ENCODE measurements around the gene AREG.
"Not testable (repeated sequence)": the region's sequence is repeated elsewhere in the genome, so short reads cannot be mapped to it uniquely, and the experiment has no call there.

Gene AREG

DNA sequence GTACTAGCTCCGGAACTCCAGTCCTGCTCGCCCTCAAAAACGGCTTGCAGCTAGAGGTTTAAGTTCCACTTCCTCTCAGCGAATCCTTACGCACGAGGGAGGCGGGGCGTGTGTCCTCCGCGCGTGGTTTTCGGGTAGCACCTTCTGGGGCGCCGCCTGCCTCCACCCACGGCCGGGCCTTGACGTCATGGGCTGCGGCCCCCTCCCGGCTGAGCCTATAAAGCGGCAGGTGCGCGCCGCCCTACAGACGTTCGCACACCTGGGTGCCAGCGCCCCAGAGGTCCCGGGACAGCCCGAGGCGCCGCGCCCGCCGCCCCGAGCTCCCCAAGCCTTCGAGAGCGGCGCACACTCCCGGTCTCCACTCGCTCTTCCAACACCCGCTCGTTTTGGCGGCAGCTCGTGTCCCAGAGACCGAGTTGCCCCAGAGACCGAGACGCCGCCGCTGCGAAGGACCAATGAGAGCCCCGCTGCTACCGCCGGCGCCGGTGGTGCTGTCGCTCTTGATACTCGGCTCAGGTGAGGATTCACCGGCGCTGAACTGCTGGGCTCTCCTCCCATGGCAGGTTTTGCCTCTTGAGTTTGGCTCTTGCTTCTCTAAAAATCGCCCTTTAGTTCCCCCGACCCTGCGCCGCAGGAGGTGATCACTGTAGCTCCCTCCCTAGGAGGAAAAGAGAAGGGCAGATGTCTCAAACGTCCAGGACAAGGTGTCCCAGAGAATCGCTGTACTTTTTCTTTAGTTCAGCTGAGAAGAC lies at the start of gene AREG:
Gene AREG (plus strand): TSS at position 246 of the 752 bp plus-strand sequence. CDS start 210 bp downstream, at position 456.
- DNase-seq = peak; percentile 74 to 79 (median 75)

- DNase-seq = no peak
Observed at GRCh38 chr4:74395633-74396032, 49.3 kb upstream of the AREG start.

GRCh38 chr4:74397748-74398426 lies 47.0 kb upstream of the AREG start:
- no peak for DNase-seq

DNA sequence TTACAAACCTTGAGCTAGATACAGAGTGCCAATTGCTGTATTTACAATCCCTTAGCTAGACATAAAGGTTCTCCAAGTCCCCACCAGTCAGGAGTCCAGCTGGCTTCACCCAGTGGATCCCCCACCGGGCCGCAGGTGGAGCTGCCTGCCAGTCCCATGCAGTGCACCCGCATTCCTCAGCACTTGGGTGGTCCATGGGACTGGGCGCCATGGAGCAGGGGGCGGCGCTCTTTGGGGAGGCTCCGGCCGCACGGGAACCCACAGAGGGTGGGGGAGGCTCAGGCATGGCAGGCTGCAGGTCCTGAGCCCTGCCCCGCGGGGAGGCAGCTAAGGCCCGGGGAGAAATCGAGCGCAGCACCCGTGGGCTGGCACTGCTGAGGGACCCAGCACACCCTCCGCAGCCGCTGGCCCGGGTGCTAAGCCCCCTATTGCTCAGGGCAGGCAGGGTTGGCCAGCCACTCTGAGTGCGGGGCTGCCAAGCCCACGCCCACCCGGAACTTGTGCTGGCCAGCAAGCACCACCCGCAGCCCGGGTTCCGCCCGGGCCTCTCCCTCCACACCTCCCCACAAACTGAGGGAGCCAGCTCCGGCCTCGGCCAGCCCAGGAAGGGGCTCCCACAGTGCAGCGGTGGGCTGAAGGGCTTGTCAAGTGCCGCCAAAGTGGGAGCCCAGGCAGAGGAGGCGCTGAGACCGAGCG lies 45.9 kb upstream of the AREG start:
- DNase-seq = not testable (repeated sequence)

GRCh38 chr4:74400395-74400794 lies 44.5 kb upstream of the AREG start:
- DNase-seq = no peak

DNA sequence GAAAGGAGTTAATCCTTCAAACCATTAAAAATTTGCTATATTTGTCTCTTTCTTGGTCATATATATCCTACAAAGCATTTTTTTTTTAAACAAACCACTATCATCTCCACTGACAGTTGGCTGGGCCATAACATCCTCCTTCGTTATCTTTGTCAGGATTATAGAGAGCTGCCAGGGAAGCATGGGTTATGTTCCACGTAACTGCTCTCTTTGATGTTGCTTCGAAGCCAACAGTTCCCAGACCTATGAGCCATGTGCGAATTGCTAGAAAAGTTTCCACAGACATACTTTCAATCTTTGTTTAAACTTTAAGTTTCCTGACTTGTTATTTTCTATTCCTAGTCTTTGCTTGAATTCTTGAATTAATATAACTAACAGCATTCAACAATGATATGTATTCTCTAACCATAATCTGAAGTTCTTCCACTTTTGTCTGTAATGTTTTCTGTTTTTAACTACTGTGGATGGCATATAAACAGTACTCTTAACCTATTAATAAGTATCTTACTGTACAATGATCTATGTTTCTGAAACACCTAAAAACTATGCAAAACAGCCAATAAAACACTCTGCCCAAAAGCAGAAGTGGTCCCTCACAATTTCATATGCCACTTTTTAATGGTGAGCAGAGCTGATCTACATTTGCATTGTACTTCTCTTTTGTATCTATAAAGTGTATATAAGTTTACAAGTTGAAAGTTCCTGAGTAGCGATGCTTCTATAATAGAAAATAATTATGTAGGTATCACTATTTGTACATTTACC lies 42.1 kb upstream of the AREG start:
- DNase-seq = no peak

GRCh38 chr4:74407891-74408290 lies 37.0 kb upstream of the AREG start:
- no peak for DNase-seq

- DNase-seq = no peak
Observed at GRCh38 chr4:74408639-74409038, 36.3 kb upstream of the AREG start.

- DNase-seq = no peak
Observed at GRCh38 chr4:74410272-74410671, 34.7 kb upstream of the AREG start.

GRCh38 chr4:74412225-74412624 lies 32.7 kb upstream of the AREG start:
- DNase-seq = no peak

- DNase-seq = no peak
Observed at GRCh38 chr4:74413265-74413664, 31.7 kb upstream of the AREG start.

GRCh38 chr4:74414149-74414809 lies 30.7 kb upstream of the AREG start:
- DNase-seq = no peak

DNA sequence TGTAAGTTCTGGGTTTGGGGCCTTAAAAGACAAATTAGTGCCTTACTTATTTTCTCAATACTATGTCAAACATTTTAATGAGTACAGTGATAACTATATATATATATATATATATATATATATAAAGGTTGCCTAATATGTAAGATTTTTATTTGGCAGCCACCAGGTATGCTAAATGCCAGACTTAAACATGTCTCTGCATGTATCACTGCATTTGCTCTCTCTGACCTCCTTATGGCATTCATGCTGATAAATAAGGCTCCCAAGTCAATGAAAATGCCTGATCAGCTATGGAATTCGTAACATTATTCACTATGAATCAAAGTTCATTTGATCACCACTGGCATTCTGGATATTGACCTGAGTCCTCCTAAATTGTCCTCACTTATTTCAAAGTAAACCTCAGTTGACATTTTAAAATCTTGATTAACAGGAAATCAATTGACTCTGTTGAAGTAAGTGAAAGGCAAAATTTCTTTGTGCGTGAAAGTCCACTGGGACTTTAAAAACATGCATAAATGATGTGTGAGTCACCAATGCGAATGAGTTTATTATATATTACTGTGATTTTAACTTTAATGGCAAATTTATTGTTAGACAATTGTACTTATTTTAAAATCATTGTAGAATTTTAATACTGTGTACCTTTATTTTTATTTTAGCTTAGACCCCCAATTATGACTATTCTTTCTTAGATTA lies 29.2 kb upstream of the AREG start:
- no peak for DNase-seq

GRCh38 chr4:74418063-74418670 lies 26.8 kb upstream of the AREG start:
- no peak for DNase-seq

DNA sequence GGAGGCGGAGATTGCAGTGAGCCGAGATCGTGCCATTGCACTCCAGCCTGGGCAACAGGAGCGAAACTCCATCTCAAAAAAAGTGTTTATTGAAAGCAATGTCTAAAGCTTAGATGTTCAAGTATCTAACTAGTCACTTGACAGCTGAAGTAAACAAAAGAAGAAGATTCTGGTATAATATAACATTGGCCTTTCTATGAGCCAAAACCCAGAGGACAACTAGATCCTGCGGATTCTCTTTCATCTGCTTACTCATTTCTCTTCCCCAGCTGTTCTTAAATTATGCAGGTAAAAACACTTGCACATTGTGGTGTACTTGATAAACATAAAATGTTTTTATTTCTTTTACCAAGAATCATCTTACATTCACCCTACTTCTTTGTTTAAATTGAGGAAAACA lies 24.1 kb upstream of the AREG start:
- DNase-seq = no peak

DNA sequence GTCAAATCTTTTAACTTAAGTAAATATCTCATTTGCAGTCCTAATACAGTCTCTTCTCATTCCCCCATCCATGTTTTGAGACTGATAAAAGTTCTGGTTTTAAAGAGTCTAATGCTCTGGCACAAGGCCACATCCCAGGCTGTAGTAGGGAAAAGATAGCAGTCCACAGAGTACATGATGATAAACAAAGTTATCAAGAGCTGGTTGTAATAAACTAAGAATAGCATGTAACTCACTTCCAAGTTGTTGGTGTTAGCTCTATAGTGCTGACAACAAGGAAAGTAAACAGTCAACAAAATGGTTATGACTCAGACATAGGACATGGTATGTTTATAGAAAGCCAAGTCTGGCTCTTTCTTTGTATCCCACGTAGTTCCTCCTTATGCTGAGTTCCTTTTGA lies 21.8 kb upstream of the AREG start:
- DNase-seq = no peak

- DNase-seq = no peak
Observed at GRCh38 chr4:74424111-74424510, 20.8 kb upstream of the AREG start.

DNA sequence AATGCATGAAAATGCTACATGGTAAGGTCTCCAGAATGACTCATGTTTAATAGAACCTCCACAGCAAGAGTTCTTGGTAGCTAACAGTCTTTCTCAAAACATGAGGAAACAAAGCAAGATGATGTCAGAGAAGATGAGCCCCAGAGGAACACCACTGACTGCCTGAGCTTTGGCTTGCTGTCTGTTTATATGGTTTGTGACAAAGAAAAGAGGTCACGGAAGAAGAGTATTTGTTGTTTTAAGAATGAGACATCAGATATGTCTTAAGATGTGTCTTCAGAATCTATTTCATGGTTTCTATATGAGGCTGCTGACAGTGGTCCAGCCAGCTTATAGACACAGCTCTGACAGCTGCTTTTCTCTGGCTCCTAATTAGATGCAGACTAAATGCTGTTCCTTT lies 18.8 kb upstream of the AREG start:
- DNase-seq = no peak

DNA sequence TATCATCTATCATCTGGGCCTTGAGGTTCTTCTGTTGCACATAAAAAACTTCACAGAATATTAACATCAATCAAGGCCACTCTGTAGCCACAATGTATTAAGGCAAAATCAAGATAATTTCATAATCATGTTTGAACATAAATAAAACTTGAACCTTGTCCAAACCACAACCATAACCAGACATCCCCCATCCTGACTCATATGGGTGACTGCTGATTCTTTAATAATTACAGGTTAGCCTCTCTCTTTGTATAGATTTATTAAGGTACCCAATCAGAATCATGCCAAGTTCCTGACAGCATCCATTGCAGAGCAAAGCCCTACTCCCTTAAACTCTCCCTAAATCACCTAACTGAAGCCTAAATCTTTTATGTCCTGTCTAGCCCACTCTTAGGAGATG lies 16.7 kb upstream of the AREG start:
- peak in 2 of 3 experiments; percentile 4 to 51 for DNase-seq

GRCh38 chr4:74431113-74431826 lies 13.7 kb upstream of the AREG start:
- no peak for DNase-seq

GRCh38 chr4:74433043-74433442 lies 11.9 kb upstream of the AREG start:
- DNase-seq = no peak
